Heart left ventricle (tissue), 16 donors: ENCODE results near the gene RGS12. TPM values are rescaled to one million over a fixed set of nuclear protein-coding genes. Genes with fewer than 3 reads are reported as not detected.

Experiments used
- ATAC-seq, 4 donors: fragments of 200-7000 bp; cut with Tn5 transposase; one replicate each; pipeline ENCODE4 v1.9.1; 2020 to 2022; ENCODE audit warnings: moderate library complexity in 4 of 4, mild to moderate bottlenecking in 3 of 4, moderate number of reproducible peaks in 1 of 4
- DNase-seq, 5 donors: peaks; one replicate each; pipeline ENCODE4 v3.0.0-alpha.2; 2020
- H3K27ac ChIP-seq, 12 donors: fragments of 200-600 bp; sonication (generic) in 4 of 12; one replicate each; pipeline versions ENCODE4 v1.5.0 to v1.8.0; 2016 to 2022; ENCODE audit warnings: mild to moderate bottlenecking in 2 of 12
- H3K27me3 ChIP-seq, 9 donors: fragments of 200-600 bp; sonication (generic) in 2 of 9; one replicate each; pipeline versions ENCODE4 v1.5.1 to v1.8.0; 2016 to 2022; ENCODE audit warnings: mild to moderate bottlenecking in 3 of 9
- H3K36me3 ChIP-seq, 9 donors: fragments of 200-600 bp; sonication (generic) in 2 of 9; one replicate each; pipeline versions ENCODE4 v1.5.0 to v1.8.0; 2018 to 2022; ENCODE audit warnings: mild to moderate bottlenecking in 2 of 9
- H3K4me1 ChIP-seq, 12 donors: fragments of 200-600 bp; sonication (generic) in 4 of 12; one replicate each; pipeline versions ENCODE4 v1.5.0 to v1.8.0; 2016 to 2022; ENCODE audit warnings: mild to moderate bottlenecking in 3 of 12
- H3K4me3 ChIP-seq, 12 donors: fragments of 200-600 bp; sonication (generic) in 4 of 12; one replicate each; pipeline versions ENCODE4 v1.5.0 to v1.8.0; 2017 to 2022; ENCODE audit warnings: mild to moderate bottlenecking in 9 of 12, moderate library complexity in 4 of 12
- H3K9me3 ChIP-seq, 12 donors: fragments of 200-600 bp; sonication (generic) in 4 of 12; one replicate each; pipeline versions ENCODE4 v1.5.0 to v1.8.0; 2016 to 2022; ENCODE audit warnings: mild to moderate bottlenecking in 1 of 12
- CTCF ChIP-seq, 12 donors: fragments of 200-600 bp; sonication (generic) in 4 of 12; IDR thresholded peaks; one replicate each; pipeline versions ENCODE4 v1.5.0 to v1.8.0; 2018 to 2022; ENCODE audit warnings: antibody characterized with exemption in 12 of 12, mild to moderate bottlenecking in 5 of 12
- POLR2A ChIP-seq, 2 donors: fragments of 450-650 bp; IDR thresholded peaks; one replicate each; pipeline ENCODE4 v1.6.1; 2017; ENCODE audit warnings: antibody characterized with exemption in 2 of 2, mild to moderate bottlenecking in 2 of 2, moderate library complexity in 2 of 2
- WGBS, 4 donors: extraction: QIAGEN DNeasy Blood & Tissue Kit in 2 of 4; methylation state at CpG; one replicate each; pipeline versions ENCODE4 v1.1.5 to v1.1.7; 2013 to 2018; 5-methylcytosine and 5-hydroxymethylcytosine counted together
- intact Hi-C, 10 donors: fragments of 100-400 bp; cut with DNase I; formaldehyde crosslinking; loops; one replicate each; pipeline versions ENCODE4 v1.11.1 to v1.14.2; 2022
- polyA plus RNA-seq, 2 donors: library from polyadenylated mRNA; stranded (reverse); fragments of 200-250 nt; gene quantifications; one replicate each; pipeline ENCODE4 v1.2.3, GENCODE V29; 2013
- total RNA-seq, 9 donors: library from RNA; depleted of rRNA in 2 of 9; stranded (reverse); fragments of >200 nt in 2 of 9; fragmentation: NEBNext Ultra II Directional in 3 of 9; extraction: Animal tissue kit (Norgen Biotek cat#: 25700) in 3 of 9; gene quantifications; one replicate each; pipeline versions ENCODE4 v1.1.0 to v1.2.4, GENCODE V29; 2016 to 2023
- donor health status: ischemic (EF 13 %, LVEDD 7.1; RV severe dilation, severe dysfunction).
- donor health status: healthy with polysubstance abuse.
- donor health status: DM: no; HTN: yes; CAD: no.
- donor health status: DM: no; HTN: no; CAD: no.
- donor health status: ischemic (EF 25% LVEDD 6.9; RV normal size, moderate dysfunction).
- donor health status: ischemic (EF 25% LVEDD 5.7; RV mildly dilated, moderate dysfunction).
- donor health status: healthy.
- donor health status: DM: yes; HTN: yes; CAD: no.
- donor health status: ischemic (EF 35%, LVEDD 5.7; RV mildly dilated, moderate dysfunction).
- donor health status: nonischemic (EF 11% LVEDD 7.7; RV severe dilation, severe dysfunction).
- donor health status: DM: yes; HTN: yes; CAD: no.
- donor health status: PGD.
- donor health status: ischemic (EF 29% LVEDD 5.4; RV normal size, mild dysfunction).
- donor health status: nonischemic (EF 23%, LVEDD 6.1; RV moderate dilation, normal function).

Gene RGS12
- total and polyA plus RNA-seq, 11 donors: 8.4 to 18.4 (median 13.9) TPM

- TF ChIP-seq CTCF (IDR thresholded peaks at IDR 0.05) (no peak), POLR2A (IDR thresholded peaks at IDR 0.05) (no peak)
- intact Hi-C loops: no loop called here
- Histone ChIP-seq H3K4me1 (peaks cover 0 to 20% (median 7%) of the 10 kb centered on the region in 12 donors), H3K4me3 (no peak overlapping the region), H3K9me3 (no peaks in the 10 kb centered on the region), H3K27me3 (no peaks in the 10 kb centered on the region), H3K27ac (no peak overlapping the region), H3K36me3 (peaks cover 0 to 29% (median 19%) of the 10 kb centered on the region in 9 donors)
- ATAC-seq (no peak), DNase-seq (peak in 2 of 5 donors; percentile 2 to 55)
- 91 to 97% (median 93%) methylated on average over 7 of the region's 7 CpGs for WGBS, 4 donors
These were observed 22.7 kb downstream of the RGS12 start for GRCh38 chr4:3315566-3315965.

DNA sequence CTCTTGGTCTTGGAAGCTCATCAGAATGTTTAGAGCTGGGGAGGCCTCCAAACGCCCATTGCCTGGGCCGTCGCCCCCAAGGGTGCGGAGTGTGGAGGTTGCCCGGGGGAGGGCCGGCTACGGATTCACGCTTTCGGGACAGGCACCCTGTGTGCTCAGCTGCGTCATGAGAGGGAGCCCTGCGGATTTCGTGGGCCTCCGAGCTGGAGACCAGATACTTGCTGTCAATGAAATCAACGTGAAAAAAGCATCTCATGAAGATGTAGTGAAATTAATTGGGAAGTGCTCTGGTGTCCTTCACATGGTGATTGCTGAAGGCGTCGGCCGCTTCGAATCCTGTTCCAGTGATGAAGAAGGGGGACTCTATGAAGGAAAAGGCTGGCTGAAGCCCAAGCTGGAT lies 23.3 kb downstream of the RGS12 start:
- Histone ChIP-seq H3K4me3 (no peak overlapping the region), H3K36me3 (peaks cover 0 to 29% (median 19%) of the 10 kb centered on the region in 9 donors), H3K4me1 (peaks cover 0 to 26% (median 12%) of the 10 kb centered on the region in 12 donors), H3K9me3 (no peaks in the 10 kb centered on the region), H3K27ac (no peak overlapping the region), H3K27me3 (no peaks in the 10 kb centered on the region)
- TF ChIP-seq POLR2A (IDR thresholded peaks at IDR 0.05) (no peak), CTCF (IDR thresholded peaks at IDR 0.05) (no peak)
- 91 to 96% (median 95%) methylated on average over 18 of the region's 18 CpGs for WGBS, 4 donors
- intact Hi-C loops: no loop called here
- no peak for ATAC-seq
- peak in 2 of 5 donors; percentile 5 to 55 for DNase-seq

- intact Hi-C loops: no loop called here
- H3K36me3 ChIP-seq: peaks cover 0 to 29% (median 19%) of the 10 kb centered on the region in 9 donors
- DNase-seq (peak in 2 of 5 donors; percentile 13 to 49), ATAC-seq (no peak)
- H3K27ac ChIP-seq: no peak overlapping the region
- 95 to 97% (median 96%) methylated on average over 11 to 42 of the region's 42 CpGs for WGBS, 4 donors
- TF ChIP-seq CTCF (IDR thresholded peaks at IDR 0.05) (no peak), POLR2A (IDR thresholded peaks at IDR 0.05) (no peak)
- H3K4me1 ChIP-seq: peaks cover 0 to 35% (median 20%) of the 10 kb centered on the region in 12 donors
- H3K27me3 ChIP-seq: no peaks in the 10 kb centered on the region
- no peaks in the 10 kb centered on the region for H3K9me3 ChIP-seq
- no peak overlapping the region for H3K4me3 ChIP-seq
These were observed 24.3 kb downstream of the RGS12 start for GRCh38 chr4:3317011-3317655.

DNA sequence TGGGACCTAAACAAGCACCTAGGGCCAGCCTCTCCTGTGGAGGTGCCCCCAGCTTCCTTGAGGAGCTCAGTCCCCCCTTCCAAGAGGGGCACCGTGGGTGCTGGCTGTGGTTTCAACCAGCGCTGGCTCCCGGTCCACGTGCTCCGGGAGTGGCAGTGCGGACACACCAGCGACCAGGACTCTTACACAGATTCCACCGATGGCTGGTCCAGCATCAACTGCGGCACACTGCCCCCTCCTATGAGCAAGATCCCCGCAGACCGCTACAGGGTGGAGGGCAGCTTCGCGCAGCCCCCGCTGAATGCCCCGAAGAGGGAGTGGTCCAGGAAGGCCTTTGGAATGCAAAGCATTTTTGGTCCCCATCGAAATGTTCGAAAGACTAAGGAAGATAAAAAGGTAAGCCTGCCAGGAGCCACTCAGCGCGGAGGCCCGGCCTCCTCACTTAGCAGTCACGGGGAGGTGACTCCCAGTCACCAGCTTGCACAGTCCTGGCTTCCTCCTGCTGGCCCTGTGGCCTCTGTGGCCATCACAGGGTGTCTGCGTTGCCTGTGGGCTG lies 24.9 kb downstream of the RGS12 start:
- H3K9me3 ChIP-seq: no peaks in the 10 kb centered on the region
- no peak for TF ChIP-seq POLR2A (IDR thresholded peaks at IDR 0.05)
- no peak for TF ChIP-seq CTCF (IDR thresholded peaks at IDR 0.05)
- 86 to 91% (median 87%) methylated on average over 16 to 22 of the region's 22 CpGs for WGBS, 4 donors
- H3K4me3 ChIP-seq: no peak overlapping the region
- peaks cover 0 to 29% (median 19%) of the 10 kb centered on the region in 9 donors for H3K36me3 ChIP-seq
- intact Hi-C loops: no loop called here
- no peaks in the 10 kb centered on the region for H3K27me3 ChIP-seq
- DNase-seq (peak in 1 of 5 donors; percentile 16), ATAC-seq (no peak)
- H3K4me1 ChIP-seq: peaks cover 0 to 38% (median 21%) of the 10 kb centered on the region in 12 donors
- no peak overlapping the region for H3K27ac ChIP-seq
